KOPT-K1 (cell line): ENCODE measurements around the gene TRIM71.
A peak's percentile ranks its signal among the peaks of the same experiment; 100 is the strongest.

Source experiments
- H3K27ac ChIP-seq: fragments of 200-600 bp; sonication (generic); 2 replicates; pipeline ENCODE4 v1.5.1; 2016; ENCODE audit warnings: antibody characterized with exemption, mild to moderate bottlenecking, low read depth, low read length; ENCODE audit not compliant: poor library complexity, severe bottlenecking
- H3K36me3 ChIP-seq: fragments of 200-600 bp; sonication (generic); 2 replicates; pipeline ENCODE4 v1.5.1; 2017; ENCODE audit warnings: antibody characterized with exemption, mild to moderate bottlenecking, low read length, moderate library complexity; ENCODE audit not compliant: insufficient read depth
- H3K9me3 ChIP-seq: fragments of 200-600 bp; sonication (generic); 2 replicates; pipeline ENCODE4 v1.5.1; 2017; ENCODE audit warnings: antibody characterized with exemption, low read length, mild to moderate bottlenecking; ENCODE audit not compliant: insufficient read depth, poor library complexity, severe bottlenecking

The TRIM71 gene

GRCh38 chr3:32880225-32880624, 62.4 kb downstream of the TRIM71 start:
- no peak overlapping the region for H3K27ac ChIP-seq

GRCh38 chr3:32881624-32882023, 63.8 kb downstream of the TRIM71 start:
- no peak overlapping the region for H3K27ac ChIP-seq

More at GRCh38 chr3:32880225-32880624, 62.4 kb downstream of the TRIM71 start:
- Histone ChIP-seq H3K36me3 (no peaks in the 10 kb centered on the region), H3K9me3 (no peaks in the 10 kb centered on the region)

DNA sequence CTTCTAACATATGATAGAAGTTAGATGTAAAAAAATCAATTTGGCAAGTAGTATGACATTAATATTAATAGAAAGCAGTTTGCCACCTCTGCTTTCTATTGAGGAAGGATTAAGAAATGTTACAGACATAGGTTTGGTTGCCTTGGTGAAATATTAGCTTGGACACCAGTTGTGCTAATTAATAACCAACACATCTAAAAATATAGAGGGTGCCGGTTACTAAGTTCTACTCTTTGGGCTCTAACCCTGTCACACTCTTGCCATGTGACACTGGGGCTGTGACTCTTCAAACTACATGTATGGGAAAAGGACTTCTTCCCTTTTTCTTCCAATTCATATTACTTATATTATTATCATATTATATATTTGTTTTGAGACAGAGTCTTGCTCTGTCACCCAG, 64.4 kb downstream of the TRIM71 start:
- no peaks in the 10 kb centered on the region for H3K9me3 ChIP-seq
- H3K36me3 ChIP-seq: no peaks in the 10 kb centered on the region
- no peak overlapping the region for H3K27ac ChIP-seq

More at GRCh38 chr3:32881624-32882023, 63.8 kb downstream of the TRIM71 start:
- Histone ChIP-seq H3K9me3 (no peaks in the 10 kb centered on the region), H3K36me3 (no peaks in the 10 kb centered on the region)

DNA sequence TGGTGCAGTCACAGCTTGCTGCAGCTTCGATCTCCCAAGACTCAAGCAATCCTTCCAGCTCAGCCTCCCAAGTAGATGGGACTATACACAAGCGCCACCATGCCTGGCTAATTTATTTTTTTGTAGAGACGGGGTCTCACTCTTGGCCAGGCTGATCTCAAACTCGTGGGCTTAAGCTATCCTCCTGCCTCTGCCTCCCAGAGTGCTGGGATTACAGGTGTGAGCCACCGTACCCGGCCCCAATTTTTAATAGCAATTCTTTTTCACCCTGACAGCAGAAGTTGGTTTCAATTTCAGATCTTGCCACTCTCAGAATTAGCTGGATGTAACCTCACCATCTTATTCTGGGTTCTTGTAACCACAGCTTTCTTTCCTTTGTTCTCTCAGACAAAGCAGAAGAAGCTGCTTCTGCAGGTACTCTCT, 64.8 kb downstream of the TRIM71 start:
- peak overlapping the region; percentile 37 for H3K27ac ChIP-seq
- no peaks in the 10 kb centered on the region for H3K36me3 ChIP-seq

DNA sequence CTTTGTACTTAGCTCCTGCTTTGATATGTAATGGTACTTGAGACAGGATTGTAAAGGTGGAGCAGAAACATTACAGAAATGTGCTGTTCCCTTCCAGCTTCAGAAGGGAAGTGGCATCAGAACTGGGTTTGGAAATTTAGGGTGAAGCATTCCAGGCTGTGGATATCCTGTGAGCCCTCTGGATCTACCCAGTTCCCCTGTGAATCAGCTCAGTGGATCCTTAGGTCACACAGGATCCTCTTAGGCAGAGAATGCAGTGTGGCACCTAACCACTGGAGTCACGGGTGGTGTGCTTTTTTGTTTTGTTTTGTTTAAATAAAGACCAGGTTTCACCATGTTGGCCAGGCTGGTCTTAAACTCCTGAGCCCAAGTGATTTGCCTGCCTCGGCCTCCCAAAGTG, 66.0 kb downstream of the TRIM71 start:
- Histone ChIP-seq H3K36me3 (no peaks in the 10 kb centered on the region), H3K27ac (peak overlapping the region; percentile 37), H3K9me3 (no peaks in the 10 kb centered on the region)

More for the DNA sequence above, 64.8 kb downstream of the TRIM71 start:
- no peaks in the 10 kb centered on the region for H3K9me3 ChIP-seq

GRCh38 chr3:32884591-32884990, 66.8 kb downstream of the TRIM71 start:
- H3K9me3 ChIP-seq: no peaks in the 10 kb centered on the region
- H3K36me3 ChIP-seq: no peaks in the 10 kb centered on the region

DNA sequence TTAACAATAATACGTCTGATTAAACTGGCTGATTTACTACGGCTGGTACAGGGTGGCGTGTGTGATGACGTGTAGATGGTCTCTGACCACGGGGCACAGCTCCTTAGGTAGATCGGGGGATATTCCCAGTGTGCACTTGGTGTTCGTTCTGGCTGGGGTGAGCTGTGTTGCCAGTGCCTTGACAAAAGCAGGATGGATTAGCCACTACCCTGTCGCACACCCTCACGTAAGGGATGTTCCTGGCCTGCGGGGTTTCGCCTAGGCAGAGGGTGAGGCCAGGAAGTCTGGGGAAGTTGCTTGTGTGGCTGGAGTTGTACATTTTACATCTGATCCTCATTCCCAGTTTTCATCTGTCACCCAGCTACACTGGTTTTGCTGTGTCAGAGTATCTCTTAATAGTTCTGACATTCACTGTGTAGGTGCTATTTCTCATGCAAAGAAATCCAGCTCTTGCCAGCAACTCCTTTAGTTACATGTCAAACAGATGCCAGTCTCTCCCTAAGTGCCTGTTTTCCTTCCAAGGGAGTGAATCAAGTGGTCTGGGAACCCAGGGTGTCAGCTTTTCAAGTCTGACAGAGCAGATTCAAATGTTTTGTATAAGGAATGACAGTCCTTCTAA, 67.6 kb downstream of the TRIM71 start:
- Histone ChIP-seq H3K9me3 (no peaks in the 10 kb centered on the region), H3K36me3 (peaks cover under 1% of the 10 kb centered on the region; the same call in 1 of the 2 replicates)

More at GRCh38 chr3:32884591-32884990, 66.8 kb downstream of the TRIM71 start:
- no peak overlapping the region for H3K27ac ChIP-seq

DNA sequence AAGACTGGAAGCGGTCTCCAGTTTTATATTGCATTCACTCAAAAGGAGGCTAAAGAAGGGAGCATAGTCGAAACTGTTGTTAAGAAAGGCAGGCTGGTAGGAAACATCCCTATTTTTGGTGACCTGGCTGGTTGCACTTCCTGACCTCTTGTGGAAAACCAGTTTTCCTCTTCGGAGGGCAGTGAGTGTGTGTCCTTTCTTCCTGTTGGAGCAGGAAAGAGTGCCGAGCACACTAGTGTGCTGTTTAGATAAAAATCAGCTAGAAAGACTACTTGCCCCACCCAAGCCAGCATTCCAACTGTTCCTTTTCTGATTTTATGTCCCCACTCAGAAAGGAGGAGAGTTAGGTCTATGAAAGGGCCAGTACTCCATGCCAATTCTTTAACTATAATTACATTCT, 68.5 kb downstream of the TRIM71 start:
- H3K27ac ChIP-seq: no peak overlapping the region
- peaks cover 8% of the 10 kb centered on the region; the same call in 1 of the 2 replicates for H3K36me3 ChIP-seq

More for the DNA sequence above, 67.6 kb downstream of the TRIM71 start:
- H3K27ac ChIP-seq: no peak overlapping the region

DNA sequence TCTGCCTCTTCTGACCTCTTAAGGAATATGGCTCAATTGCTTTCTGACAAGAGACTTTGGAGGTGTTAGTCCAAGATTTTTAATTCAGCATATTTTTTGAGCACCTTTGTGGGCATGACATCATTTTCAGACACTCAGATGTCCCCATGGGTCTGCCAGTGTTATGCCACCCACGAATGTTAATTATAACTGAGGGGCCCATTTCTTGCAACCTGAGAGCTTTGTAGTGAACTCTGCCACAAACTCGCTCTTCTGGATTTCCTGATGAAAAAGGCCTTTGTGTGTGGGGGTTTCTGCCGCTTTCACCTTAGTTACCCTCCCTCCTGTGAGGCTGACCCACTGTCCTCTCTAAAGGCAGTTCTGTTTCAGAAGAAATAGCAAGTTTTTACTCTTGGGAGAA, 69.1 kb downstream of the TRIM71 start:
- Histone ChIP-seq H3K36me3 (peaks cover 12% of the 10 kb centered on the region; the same call in 1 of the 2 replicates), H3K27ac (no peak overlapping the region), H3K9me3 (no peaks in the 10 kb centered on the region)

More for the DNA sequence above, 68.5 kb downstream of the TRIM71 start:
- H3K9me3 ChIP-seq: no peaks in the 10 kb centered on the region

GRCh38 chr3:32888739-32889138, 70.9 kb downstream of the TRIM71 start:
- no peak overlapping the region for H3K27ac ChIP-seq
- peaks cover 12% of the 10 kb centered on the region; the same call in 1 of the 2 replicates for H3K36me3 ChIP-seq
- no peaks in the 10 kb centered on the region for H3K9me3 ChIP-seq

- peaks cover 12% of the 10 kb centered on the region; the same call in 1 of the 2 replicates for H3K36me3 ChIP-seq
These were observed 72.9 kb downstream of the TRIM71 start for GRCh38 chr3:32890420-32891276.

GRCh38 chr3:32891365-32891764, 73.6 kb downstream of the TRIM71 start:
- Histone ChIP-seq H3K27ac (no peak overlapping the region), H3K36me3 (peaks cover 12% of the 10 kb centered on the region; the same call in 1 of the 2 replicates), H3K9me3 (no peaks in the 10 kb centered on the region)

More at GRCh38 chr3:32890420-32891276, 72.9 kb downstream of the TRIM71 start:
- H3K9me3 ChIP-seq: no peaks in the 10 kb centered on the region
- no peak overlapping the region for H3K27ac ChIP-seq

GRCh38 chr3:32892625-32893598, 75.1 kb downstream of the TRIM71 start:
- Histone ChIP-seq H3K36me3 (peaks cover 12% of the 10 kb centered on the region; the same call in 1 of the 2 replicates), H3K27ac (no peak overlapping the region)

GRCh38 chr3:32894977-32895376, 77.2 kb downstream of the TRIM71 start:
- no peaks in the 10 kb centered on the region for H3K9me3 ChIP-seq
- peaks cover 12% of the 10 kb centered on the region; the same call in 1 of the 2 replicates for H3K36me3 ChIP-seq
- H3K27ac ChIP-seq: no peak overlapping the region

More at GRCh38 chr3:32892625-32893598, 75.1 kb downstream of the TRIM71 start:
- H3K9me3 ChIP-seq: no peaks in the 10 kb centered on the region
